K562 (cell line): ENCODE data around the gene P2RY14. TPM values are rescaled to one million over a fixed set of nuclear protein-coding genes. Genes with fewer than 3 reads are reported as not detected.

Source experiments
- ATAC-seq: fragments of 200-7000 bp; cut with Tn5 transposase; 3 replicates; pipeline ENCODE4 v1.9.1; 2020; ENCODE audit warnings: moderate library complexity
- BruUV-seq: library from RNA; stranded (reverse); fragments of 400-500 nt; replicated peaks from 2 replicates; lab custom pipeline; 2021; lab: Mats Ljungman, UMichigan
- CTCF ChIA-PET: fragments of 300-600 bp; formaldehyde crosslinking; extraction: SDS; loops from one replicate; lab custom pipeline; 2021; ENCODE audit warnings: low intra/inter-chr PET ratio; lab: Yijun Ruan, JAX
- POLR2A ChIA-PET: fragments of 300-600, 350-650 bp; sonication (Branson Sonifier 250); formaldehyde crosslinking; extraction: SDS; loops from one replicate; lab custom pipeline; 2021; ENCODE audit warnings: antibody characterized with exemption, inconsistent platforms; lab: Yijun Ruan, JAX
- DNase-seq, 4 experiments: peaks; one replicate each; pipeline versions ENCODE4 v3.0.0 to v3.0.0-alpha.2; 2011 to 2018; ENCODE audit warnings: low spot score in 3 of 4, mixed read lengths in 3 of 4; ENCODE audit errors: extremely low read depth in 1 of 4
- FAIRE-seq: peaks from 2 replicates; lab custom pipeline; 2011; peaks lifted over from hg19 to GRCh38; lab: Jason Lieb, UNC
- H2AFZ ChIP-seq: 2 replicates; pipeline ENCODE4 v1.6.0; 2011; ENCODE audit warnings: low read depth, low read length, control low read depth, inconsistent platforms
- H3K27ac ChIP-seq: fragments of 200-600 bp; 3 replicates; pipeline ENCODE4 v1.8.0; 2011; ENCODE audit warnings: low read depth, mild to moderate bottlenecking, control low read depth, inconsistent platforms, low read length, moderate library complexity, mixed read lengths; ENCODE audit errors: extremely low read depth
- H3K27me3 ChIP-seq, 2 experiments: fragments of 300-600 bp in 1 of 2; 2 replicates in 1 of 2; 3 replicates in 1 of 2; pipeline versions ENCODE4 v1.6.0 to v1.8.0; 2011; ENCODE audit warnings: inconsistent platforms in 2 of 2, low read length in 2 of 2, mild to moderate bottlenecking in 1 of 2, mixed read lengths in 1 of 2, moderate library complexity in 1 of 2; ENCODE audit not compliant: control insufficient read depth in 2 of 2, insufficient read depth in 2 of 2
- H3K36me3 ChIP-seq: fragments of 300-600 bp; 3 replicates; pipeline ENCODE4 v1.8.0; 2011; ENCODE audit warnings: mild to moderate bottlenecking, low read length, inconsistent platforms; ENCODE audit not compliant: control insufficient read depth, insufficient read depth
- H3K4me1 ChIP-seq, 2 experiments: fragments of 200-600 bp in 1 of 2; replicated peaks in 1 of 2; 2 replicates in 1 of 2; 3 replicates in 1 of 2; pipeline versions ENCODE4 v1.5.1 to v1.8.0; 2011; ENCODE audit warnings: inconsistent platforms in 2 of 2, low read length in 2 of 2, mild to moderate bottlenecking in 1 of 2, mixed read lengths in 1 of 2, moderate library complexity in 1 of 2; ENCODE audit not compliant: control insufficient read depth in 2 of 2, insufficient read depth in 2 of 2
- H3K4me2 ChIP-seq: 2 replicates; pipeline ENCODE4 v1.6.1; 2011; ENCODE audit warnings: low read length, control low read depth, inconsistent platforms, mixed read lengths; ENCODE audit not compliant: insufficient read depth
- H3K4me3 ChIP-seq: fragments of 200-600 bp; sonication (generic), shearing (Covaris generic); 2 replicates; pipeline ENCODE4 v1.5.1; 2016; ENCODE audit warnings: control low read depth, inconsistent platforms
- H3K79me2 ChIP-seq: fragments of 200-600 bp; 3 replicates; pipeline ENCODE4 v1.8.0; 2011; ENCODE audit warnings: low read length, inconsistent platforms; ENCODE audit not compliant: control insufficient read depth, insufficient read depth
- H3K9ac ChIP-seq, 2 experiments: 2 replicates each; pipeline versions ENCODE4 v1.6.0 to v1.6.1; 2011; ENCODE audit warnings: low read depth in 2 of 2, low read length in 2 of 2, control low read depth in 1 of 2, inconsistent platforms in 1 of 2, mild to moderate bottlenecking in 1 of 2, mixed read lengths in 1 of 2; ENCODE audit not compliant: insufficient read depth in 1 of 2
- H3K9me1 ChIP-seq: one replicate; pipeline ENCODE4 v1.6.0; 2011; ENCODE audit warnings: inconsistent platforms, mild to moderate bottlenecking, low read length, moderate library complexity; ENCODE audit not compliant: control insufficient read depth, insufficient read depth
- H3K9me3 ChIP-seq: replicated peaks from 2 replicates; pipeline ENCODE4 v1.5.1; 2011; ENCODE audit warnings: low read depth, low read length, inconsistent platforms; ENCODE audit not compliant: control insufficient read depth, insufficient read depth
- H4K20me1 ChIP-seq: replicated peaks from 2 replicates; pipeline ENCODE4 v1.6.1; 2011; ENCODE audit warnings: low read length, inconsistent platforms, mixed read lengths; ENCODE audit not compliant: control insufficient read depth, insufficient read depth
- CBFA2T3 ChIP-seq: fragments of 450-650 bp; IDR thresholded peaks from 2 replicates; pipeline ENCODE4 v1.6.1; 2017
- ELF2 ChIP-seq: fragments of 250-450 bp; sonication (Bioruptor Pico); IDR thresholded peaks from 2 replicates; pipeline ENCODE4 v1.5.0; 2021; ENCODE audit warnings: mild to moderate bottlenecking
- ELF4 ChIP-seq: fragments of 450-650 bp; formaldehyde crosslinking; IDR thresholded peaks from 2 replicates; pipeline ENCODE4 v1.4.0; 2022; ENCODE audit warnings: missing genetic modification characterization
- FOXJ3 ChIP-seq: sonication (generic); formaldehyde crosslinking; IDR thresholded peaks from 2 replicates; pipeline ENCODE4 v1.4.0; 2020; ENCODE audit warnings: mild to moderate bottlenecking, missing genetic modification reagents
- KLF13 ChIP-seq: fragments of 450-650 bp; IDR thresholded peaks from 2 replicates; pipeline ENCODE4 v1.6.1; 2016; ENCODE audit warnings: missing genetic modification characterization, low read depth, mild to moderate bottlenecking, missing compliant biosample characterization, moderate library complexity, borderline replicate concordance
- SMAD3 ChIP-seq: fragments of 450-650 bp; formaldehyde crosslinking; conservative IDR thresholded peaks from 2 replicates; pipeline ENCODE4 v1.4.0; 2020; ENCODE audit warnings: mild to moderate bottlenecking
- SMARCB1 ChIP-seq: IDR thresholded peaks from 2 replicates; pipeline ENCODE4 v1.6.1; 2011; ENCODE audit warnings: improper control_type of control experiment, low read depth; ENCODE audit not compliant: insufficient read length
- SREBF2 ChIP-seq: sonication (generic); formaldehyde crosslinking; IDR thresholded peaks from 2 replicates; pipeline ENCODE4 v1.4.0; 2020; ENCODE audit warnings: mild to moderate bottlenecking, missing genetic modification reagents
- ZFPM2 ChIP-seq: fragments of 250-450 bp; sonication (Bioruptor Pico); IDR thresholded peaks from 2 replicates; pipeline ENCODE4 v1.5.1; 2022; ENCODE audit warnings: mild to moderate bottlenecking
- ZNF197 ChIP-seq: fragments of 200-800 bp; sonication (Bioruptor generic); IDR thresholded peaks from 2 replicates; pipeline ENCODE4 v1.6.1; 2016; ENCODE audit warnings: low read depth, missing genetic modification characterization, missing compliant biosample characterization
- WGBS: fragments of 100-300 bp; shearing (Covaris generic); methylation state at CpG from one replicate; pipeline ENCODE4 v1.1.6; 2016; ENCODE audit warnings: low coverage, mixed read lengths; ENCODE audit not compliant: insufficient coverage; ENCODE audit errors: missing lambda C conversion rate; 5-methylcytosine and 5-hydroxymethylcytosine counted together
- in situ Hi-C: fragments of 300-500 bp; cut with MboI; formaldehyde crosslinking; loops from 4 replicates; pipeline ENCODE4 v1.15.0; 2018; ENCODE audit warnings: inconsistent platforms, mixed read lengths
- intact Hi-C: fragments of 100-400 bp; cut with micrococcal nuclease; formaldehyde crosslinking; loops from 2 replicates; pipeline ENCODE4 v1.14.2; 2022
- polyA plus RNA-seq, 8 experiments: library from polyadenylated mRNA; depleted of rRNA in 4 of 8; stranded (reverse) in 5 of 8; unstranded in 3 of 8; fragments of >200 nt; fragmentation: Nextera tagmentation in 2 of 8; fragmentation: Illumina TruSeq in 1 of 8; extraction: Ambion mirVana in 2 of 8; extraction: Trizol in 1 of 8; gene quantifications; 2 replicates each; pipeline versions ENCODE4 v1.2.1 to v1.2.3, GENCODE V29; 2011 to 2014; ENCODE audit warnings: inconsistent platforms in 1 of 8, missing spikeins in 1 of 8
- total RNA-seq, 7 experiments: library from RNA; depleted of rRNA in 6 of 7; stranded (reverse); fragments of >200 nt in 6 of 7; fragmentation: Illumina TruSeq in 2 of 7; extraction: Trizol in 2 of 7; gene quantifications; 2 replicates each; pipeline versions ENCODE4 v1.2.1 to v1.2.3, GENCODE V29; 2011 to 2021; ENCODE audit warnings: low replicate concordance in 1 of 7
- TF ChIP-seq, protein P1 (sequence below): fragments of 450-650 bp; IDR thresholded peaks from 2 replicates; pipeline ENCODE4 v1.7.1; 2018; ENCODE audit warnings: mild to moderate bottlenecking, low read depth; ENCODE audit not compliant: partially characterized antibody
- TF ChIP-seq, protein P2 (sequence below): fragments of 250-450 bp; sonication (Bioruptor Pico); IDR thresholded peaks from 2 replicates; pipeline ENCODE4 v1.5.0; 2021
- TF ChIP-seq, protein P3 (sequence below): conservative IDR thresholded peaks from 2 replicates; pipeline ENCODE4 v1.6.1; 2011; ENCODE audit warnings: low read depth, mild to moderate bottlenecking, low read length; ENCODE audit not compliant: control insufficient read depth

Gene P2RY14
- total and polyA plus RNA-seq, 9 of the 15 experiments (the other 6 are each of a cell fraction or from before 2014, with no cell fraction given) = not detected

DNA sequence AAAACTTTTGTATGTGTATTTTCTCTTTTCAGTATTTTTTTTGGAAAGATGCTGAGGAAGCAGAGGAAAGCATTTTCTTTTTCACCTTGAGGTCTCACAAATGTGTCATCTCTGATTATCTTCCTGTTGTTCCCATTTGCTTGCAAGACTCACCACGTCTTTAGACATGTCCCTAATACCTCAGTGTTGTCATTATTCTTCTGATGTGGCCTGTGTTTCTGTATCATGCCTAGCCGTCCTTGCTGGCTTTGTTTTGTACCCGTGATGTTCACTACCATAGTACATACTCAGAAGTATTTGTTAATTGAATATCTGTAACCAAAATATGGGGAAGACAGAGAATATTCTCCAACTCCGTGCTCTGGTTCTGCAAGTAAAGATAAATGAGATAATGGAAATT is 5.0 kb upstream of the P2RY14 start:
- H4K20me1 ChIP-seq = no peaks in the 10 kb centered on the region
- H3K36me3 ChIP-seq = no peaks in the 10 kb centered on the region
- CTCF ChIA-PET = interaction anchor here (0.9 to 2.8 kb wide), 5 partner anchors 56 to 1347 kb away, joined by 3 to 23 read pairs (median 4); no protein-coding TSS in a partner anchor
- H3K4me3 ChIP-seq = no peak overlapping the region
- ATAC-seq = no peak
- no peaks in the 10 kb centered on the region for H3K9me1 ChIP-seq
- intact Hi-C loops = loop anchor here (1.0 to 5.0 kb wide), 3 partner anchors 56 to 496 kb away; no protein-coding TSS in a partner anchor
- 0% methylated on average over 4 of the region's 4 CpGs for WGBS
- H3K4me1 ChIP-seq = no peaks in the 10 kb centered on the region; a peak in 2 of 5 replicates
- no peak for TF ChIP-seq FOXJ3 (CRISPR knock-in tag)
- TF ChIP-seq SREBF2 (CRISPR knock-in tag) = no peak
- TF ChIP-seq, protein P1, sequence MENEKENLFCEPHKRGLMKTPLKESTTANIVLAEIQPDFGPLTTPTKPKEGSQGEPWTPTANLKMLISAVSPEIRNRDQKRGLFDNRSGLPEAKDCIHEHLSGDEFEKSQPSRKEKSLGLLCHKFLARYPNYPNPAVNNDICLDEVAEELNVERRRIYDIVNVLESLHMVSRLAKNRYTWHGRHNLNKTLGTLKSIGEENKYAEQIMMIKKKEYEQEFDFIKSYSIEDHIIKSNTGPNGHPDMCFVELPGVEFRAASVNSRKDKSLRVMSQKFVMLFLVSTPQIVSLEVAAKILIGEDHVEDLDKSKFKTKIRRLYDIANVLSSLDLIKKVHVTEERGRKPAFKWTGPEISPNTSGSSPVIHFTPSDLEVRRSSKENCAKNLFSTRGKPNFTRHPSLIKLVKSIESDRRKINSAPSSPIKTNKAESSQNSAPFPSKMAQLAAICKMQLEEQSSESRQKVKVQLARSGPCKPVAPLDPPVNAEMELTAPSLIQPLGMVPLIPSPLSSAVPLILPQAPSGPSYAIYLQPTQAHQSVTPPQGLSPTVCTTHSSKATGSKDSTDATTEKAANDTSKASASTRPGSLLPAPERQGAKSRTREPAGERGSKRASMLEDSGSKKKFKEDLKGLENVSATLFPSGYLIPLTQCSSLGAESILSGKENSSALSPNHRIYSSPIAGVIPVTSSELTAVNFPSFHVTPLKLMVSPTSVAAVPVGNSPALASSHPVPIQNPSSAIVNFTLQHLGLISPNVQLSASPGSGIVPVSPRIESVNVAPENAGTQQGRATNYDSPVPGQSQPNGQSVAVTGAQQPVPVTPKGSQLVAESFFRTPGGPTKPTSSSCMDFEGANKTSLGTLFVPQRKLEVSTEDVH = no peak
- no peak for TF ChIP-seq KLF13
- TF ChIP-seq ZFPM2 = no peak
- no peak for TF ChIP-seq SMARCB1
- no peak for TF ChIP-seq ELF4 (CRISPR knock-in tag)
- no peak for TF ChIP-seq ZNF197
- TF ChIP-seq ELF2 (CRISPR knock-in tag) = no peak
- TF ChIP-seq, protein P2, sequence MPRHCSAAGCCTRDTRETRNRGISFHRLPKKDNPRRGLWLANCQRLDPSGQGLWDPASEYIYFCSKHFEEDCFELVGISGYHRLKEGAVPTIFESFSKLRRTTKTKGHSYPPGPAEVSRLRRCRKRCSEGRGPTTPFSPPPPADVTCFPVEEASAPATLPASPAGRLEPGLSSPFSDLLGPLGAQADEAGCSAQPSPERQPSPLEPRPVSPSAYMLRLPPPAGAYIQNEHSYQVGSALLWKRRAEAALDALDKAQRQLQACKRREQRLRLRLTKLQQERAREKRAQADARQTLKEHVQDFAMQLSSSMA (CRISPR knock-in tag) = no peak
- no peak for TF ChIP-seq SMAD3 (CRISPR knock-in tag)
- TF ChIP-seq, protein P3, sequence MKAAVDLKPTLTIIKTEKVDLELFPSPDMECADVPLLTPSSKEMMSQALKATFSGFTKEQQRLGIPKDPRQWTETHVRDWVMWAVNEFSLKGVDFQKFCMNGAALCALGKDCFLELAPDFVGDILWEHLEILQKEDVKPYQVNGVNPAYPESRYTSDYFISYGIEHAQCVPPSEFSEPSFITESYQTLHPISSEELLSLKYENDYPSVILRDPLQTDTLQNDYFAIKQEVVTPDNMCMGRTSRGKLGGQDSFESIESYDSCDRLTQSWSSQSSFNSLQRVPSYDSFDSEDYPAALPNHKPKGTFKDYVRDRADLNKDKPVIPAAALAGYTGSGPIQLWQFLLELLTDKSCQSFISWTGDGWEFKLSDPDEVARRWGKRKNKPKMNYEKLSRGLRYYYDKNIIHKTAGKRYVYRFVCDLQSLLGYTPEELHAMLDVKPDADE = no peak
- TF ChIP-seq CBFA2T3 = no peak
- in situ Hi-C loops = loop anchor here (10.0 kb wide), 1 partner anchor 119 kb away; no protein-coding TSS in a partner anchor
- no peaks in the 10 kb centered on the region for H3K79me2 ChIP-seq
- H3K27ac ChIP-seq = no peak overlapping the region
- no peaks in the 10 kb centered on the region for H3K9me3 ChIP-seq
- DNase-seq = no peak
- no TSS peak for BruUV-seq
- H3K4me2 ChIP-seq = no peak overlapping the region
- no peak overlapping the region for H2AFZ ChIP-seq
- POLR2A ChIA-PET = no interaction called here
- no peak for FAIRE-seq
- H3K9ac ChIP-seq = no peak overlapping the region
- no peaks in the 10 kb centered on the region for H3K27me3 ChIP-seq
